ENCODE results near the gene CHTF8.

- TF ChIP-seq CTCF (conservative IDR thresholded peaks at IDR 0.05; ENCODE audit: low read length) (no peak), EZH2phosphoT487 (IDR thresholded peaks at IDR 0.05; ENCODE audit: borderline replicate concordance) (no peak)
These were observed 17.0 kb downstream of the CHTF8 start for GRCh38 chr16:69115361-69115760.

Measured in Loucy (cell line).